HG03439 (cell line): ENCODE measurements around the gene SP6.

Experiments used
- ATAC-seq: cut with Tn5 transposase; IDR thresholded peaks from one replicate; pipeline ENCODE4 v1.9.1; 2021; ENCODE audit warnings: mild to moderate bottlenecking, moderate library complexity; ENCODE audit not compliant: unreplicated experiment

Gene SP6

DNA sequence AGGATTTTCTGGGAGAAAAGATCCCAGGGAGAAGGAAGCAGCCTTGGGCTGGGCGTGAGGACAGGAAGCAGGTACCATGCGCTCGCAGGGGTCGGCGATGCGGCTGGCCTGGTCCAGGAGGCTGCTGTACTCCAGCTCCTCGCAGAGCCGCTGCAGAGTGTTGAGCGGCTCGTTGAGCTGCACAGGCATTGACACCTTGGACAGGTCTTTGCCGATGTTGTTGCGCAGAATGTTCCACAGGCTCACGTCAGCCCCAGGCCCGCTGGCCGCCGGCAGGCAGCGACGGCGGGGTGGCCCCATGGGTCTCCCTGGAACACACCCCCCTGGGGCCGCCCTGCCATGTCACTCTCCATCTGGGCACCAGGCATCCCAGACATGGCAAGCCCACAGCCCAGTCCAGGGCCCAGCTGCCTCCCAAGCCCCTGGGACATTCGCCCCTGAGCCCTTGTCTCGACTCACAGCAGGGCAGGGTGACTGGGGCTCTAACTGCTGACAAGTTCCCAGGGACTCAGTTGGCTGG is 37.4 kb downstream of the SP6 start:
- no peak for ATAC-seq

DNA sequence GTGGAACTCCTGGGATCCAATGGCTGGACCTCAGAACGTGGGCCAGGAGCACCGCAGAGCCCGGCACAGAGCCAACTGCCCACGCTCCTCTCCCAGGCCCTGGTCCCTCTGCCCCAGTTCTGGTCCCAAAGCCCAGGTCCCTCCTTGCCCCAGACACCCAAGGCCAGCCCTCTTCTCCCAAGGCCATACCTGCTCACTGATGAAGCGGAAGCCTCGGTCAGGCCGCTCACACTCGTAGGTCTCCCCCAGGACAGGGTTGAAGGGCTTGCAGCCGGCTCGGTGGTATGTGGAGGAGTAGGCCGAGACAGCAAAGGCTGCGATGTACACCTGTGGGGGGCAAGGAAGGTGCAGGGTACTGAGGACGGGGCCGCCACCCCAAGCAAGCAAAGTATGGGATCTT is 37.9 kb downstream of the SP6 start:
- ATAC-seq = no peak

DNA sequence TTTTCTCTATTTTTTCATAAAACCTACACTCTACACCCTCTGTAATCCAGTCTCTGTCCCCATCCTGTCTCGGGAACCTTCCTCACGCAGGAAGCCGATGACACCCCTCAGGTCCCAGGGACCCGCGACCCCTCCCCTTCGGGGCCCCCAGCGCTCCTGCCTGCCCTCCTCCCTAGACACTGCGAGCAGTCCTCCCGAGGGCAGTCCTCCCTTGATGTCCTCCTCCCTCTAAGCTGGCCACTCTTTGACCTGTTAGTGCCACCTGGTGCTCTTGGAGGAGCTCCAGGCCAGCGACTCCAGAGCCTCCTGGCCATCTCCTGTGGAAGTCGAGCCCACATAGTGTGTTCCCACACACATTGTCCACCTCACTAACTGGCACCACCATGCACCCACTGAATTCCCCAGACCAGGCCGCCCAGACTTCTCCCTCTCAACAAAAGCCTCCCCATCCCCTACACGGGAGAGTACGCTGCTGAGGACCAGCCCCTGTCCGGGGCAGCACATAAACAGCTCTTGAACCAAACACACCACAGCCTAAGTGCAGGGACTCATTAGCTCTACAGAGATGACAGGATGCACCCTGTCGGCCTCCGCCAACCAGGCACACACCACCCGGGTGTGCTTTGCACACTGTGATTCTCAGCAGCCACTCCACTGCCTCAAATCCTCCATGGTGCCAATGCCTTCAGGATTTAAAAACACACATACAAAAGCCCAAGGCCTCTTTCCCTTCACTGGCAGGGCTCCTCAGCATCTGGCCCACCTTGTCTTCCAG is 38.6 kb downstream of the SP6 start:
- ATAC-seq = no peak

DNA sequence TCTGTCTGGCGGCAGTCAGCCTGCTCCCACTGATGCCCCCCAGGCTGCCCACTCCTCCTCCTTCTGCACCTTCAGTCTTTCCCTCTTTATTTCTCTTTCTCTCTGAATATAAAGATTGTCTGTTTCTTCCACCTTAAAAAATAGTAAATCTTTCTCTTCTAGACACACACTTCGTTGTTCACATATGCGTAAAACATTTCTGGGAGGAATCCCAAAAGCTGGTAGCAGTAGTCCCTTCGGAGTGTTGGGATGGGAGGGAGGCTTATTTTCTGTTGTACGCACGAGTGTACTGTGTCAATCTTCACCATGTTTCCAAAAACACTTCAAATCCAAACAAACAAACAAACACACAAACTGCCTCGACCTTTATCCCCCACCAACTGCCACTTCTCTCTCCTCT is 39.3 kb downstream of the SP6 start:
- no peak for ATAC-seq

DNA sequence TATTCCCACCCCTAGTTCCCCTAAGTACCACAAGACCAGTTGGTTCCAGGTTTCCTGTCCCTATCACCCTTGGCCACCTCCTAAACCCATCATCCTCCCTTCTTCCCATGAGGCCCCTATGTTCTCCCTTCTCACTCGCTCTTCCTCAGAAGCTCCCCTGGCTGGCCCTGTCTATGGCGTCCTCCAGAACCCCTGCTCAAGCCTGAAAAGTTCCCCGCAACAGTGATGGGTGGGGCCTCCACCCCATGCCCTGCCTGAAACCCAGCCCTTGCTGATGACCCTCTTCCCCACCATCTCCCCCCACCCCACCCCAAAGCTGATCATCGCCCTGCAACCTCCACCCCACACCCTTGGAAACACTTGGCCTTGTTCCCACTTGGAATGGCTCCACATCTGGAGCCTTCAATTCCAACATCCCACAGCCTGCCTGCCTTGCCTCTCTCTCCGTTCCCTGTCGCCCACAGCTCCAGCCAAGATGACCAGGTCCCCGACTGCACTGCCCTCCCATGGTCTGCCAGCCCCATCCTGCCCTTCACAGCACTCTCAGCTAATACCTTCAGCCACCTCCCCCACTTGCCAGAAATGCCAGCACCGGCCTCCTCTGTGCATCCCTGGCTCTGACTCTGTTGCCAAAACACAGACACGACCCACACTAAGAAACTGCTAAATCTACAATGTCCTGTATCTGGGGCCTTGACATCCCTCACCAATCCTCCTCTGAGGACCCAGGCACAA is 39.9 kb downstream of the SP6 start:
- no peak for ATAC-seq

DNA sequence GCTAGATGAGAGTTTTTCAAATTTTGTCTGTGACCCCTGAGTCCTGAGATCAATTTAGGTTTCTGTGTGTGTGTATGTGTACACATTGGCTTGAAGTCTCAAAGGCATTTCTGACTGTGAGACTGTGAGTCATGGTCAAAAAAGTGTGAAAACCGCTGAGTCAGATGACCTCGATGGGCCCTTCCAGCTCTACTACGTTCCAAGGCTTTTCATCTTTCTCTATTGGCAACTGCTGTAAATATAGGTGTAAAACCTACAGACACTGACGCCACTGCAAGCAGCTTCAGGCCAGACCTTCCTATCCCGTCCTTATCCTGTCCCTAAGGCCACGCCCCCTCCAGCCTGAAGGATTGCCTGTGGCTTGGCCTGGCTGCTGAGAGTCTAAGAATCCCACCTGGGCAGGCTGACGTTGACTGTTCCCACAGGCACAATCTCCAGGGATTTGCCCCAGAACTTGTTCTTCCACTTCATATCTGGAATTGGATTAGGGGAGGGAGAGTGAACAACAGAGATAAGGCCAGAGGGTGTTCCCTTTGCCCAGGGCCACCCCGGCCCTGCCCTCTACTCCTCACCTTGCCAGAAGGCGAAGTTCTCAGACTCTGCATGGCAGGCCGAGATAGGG is 40.7 kb downstream of the SP6 start:
- peak; percentile 49 for ATAC-seq

DNA sequence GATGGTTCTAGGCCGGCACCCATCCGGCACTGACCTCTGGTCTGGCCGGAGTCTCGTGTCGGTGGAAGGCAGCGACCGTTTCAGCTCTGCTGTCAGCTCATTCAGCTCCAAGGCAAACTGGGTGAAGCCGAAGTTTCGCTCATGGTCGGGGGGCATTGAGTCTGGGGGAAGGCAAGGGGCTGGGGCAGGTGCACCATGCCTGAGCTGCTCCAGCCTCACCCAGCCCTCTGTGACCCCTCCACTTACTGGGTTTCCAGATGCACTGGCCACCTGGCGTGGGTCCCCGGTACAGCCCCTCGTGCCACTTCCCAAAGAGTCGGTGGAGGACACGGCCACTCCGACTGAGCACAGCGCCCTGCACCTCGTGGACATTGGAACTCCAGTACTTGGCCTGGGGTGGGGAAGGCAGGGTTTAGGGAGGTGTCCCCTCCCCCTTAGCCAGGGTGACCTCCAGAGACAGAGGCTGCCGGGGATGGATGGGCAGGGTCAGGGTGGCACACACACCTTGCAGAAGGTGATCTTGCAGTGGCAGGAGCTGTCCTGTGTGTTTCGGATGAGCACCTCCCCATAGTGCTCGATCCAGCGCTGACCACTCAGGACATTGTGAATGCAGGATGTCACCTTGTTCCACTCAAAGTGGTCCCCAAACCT is 42.0 kb downstream of the SP6 start:
- no peak for ATAC-seq

DNA sequence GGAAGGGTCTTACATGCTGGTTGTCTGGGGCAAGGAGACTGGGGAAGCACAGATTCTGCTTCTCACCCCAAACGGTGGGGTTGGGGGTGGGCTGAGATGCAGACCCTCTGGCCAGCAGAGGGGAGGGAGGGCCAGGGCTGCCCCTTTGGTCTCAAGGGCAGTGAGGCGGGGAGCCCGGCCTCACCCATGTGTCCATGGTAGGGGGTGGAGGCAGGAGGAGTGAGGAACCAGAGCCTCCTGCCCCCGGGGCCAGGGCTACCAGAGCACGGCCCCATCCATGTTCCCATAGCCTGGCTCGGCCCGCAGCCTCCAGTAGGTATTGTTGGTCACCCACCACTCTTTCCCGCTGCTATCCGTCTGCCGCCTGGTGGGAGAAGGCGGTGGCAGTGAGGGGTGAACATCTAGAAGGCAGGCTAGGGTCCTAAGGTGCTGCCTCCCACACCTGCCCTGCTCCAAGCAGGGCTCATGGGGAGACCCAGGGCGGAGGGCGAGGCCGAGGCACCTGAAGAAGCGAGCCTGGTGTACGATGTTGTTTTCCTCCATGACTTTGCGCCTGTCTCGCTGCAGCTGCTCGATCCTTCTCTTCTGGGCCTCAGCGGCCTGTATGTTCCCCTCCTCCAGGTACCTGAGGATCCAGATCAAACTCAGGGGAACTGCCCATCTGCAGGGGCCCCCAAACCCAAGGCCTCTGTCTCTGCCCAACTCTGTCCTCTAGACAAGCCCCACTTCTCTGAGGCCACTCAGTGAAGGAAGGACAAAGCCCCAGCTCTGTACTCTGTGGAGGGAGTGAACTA is 42.7 kb downstream of the SP6 start:
- no peak for ATAC-seq

DNA sequence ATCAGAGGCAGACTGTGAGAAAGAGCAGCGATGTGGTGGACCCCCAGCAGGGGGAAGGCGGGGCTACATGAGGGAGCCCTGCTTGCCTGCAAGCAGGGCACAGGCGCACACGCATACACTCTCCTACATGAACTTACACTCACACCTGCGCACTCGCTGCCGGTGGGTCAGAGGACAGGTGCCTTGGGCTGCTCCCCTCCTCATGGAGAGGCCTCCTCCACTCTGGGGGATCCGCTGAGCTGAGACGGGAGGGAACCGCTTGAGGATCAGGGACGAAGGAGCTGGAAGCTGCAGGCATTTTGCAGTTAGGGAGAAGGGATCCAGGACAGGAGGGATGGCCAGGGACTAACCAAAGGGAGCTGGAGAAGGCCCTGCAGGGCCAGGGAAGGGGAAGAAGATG is 43.5 kb downstream of the SP6 start:
- no peak for ATAC-seq

DNA sequence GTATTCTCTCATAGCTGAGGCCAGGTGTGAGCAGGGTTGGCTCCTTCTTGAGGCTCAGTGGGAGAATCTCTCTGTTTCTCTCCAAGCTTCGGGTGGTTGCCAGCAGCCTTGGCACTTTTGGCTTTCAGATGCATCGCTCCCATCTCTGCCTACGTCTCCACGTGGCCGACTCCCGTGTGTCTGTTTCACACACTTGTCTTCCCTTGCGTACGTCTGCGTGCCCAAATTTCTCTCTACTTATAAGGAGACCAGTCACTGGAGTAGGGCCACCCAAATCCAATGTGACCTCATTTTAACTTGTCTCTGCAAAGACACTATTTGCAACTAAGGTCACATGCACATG is 44.1 kb downstream of the SP6 start:
- ATAC-seq = no peak

DNA sequence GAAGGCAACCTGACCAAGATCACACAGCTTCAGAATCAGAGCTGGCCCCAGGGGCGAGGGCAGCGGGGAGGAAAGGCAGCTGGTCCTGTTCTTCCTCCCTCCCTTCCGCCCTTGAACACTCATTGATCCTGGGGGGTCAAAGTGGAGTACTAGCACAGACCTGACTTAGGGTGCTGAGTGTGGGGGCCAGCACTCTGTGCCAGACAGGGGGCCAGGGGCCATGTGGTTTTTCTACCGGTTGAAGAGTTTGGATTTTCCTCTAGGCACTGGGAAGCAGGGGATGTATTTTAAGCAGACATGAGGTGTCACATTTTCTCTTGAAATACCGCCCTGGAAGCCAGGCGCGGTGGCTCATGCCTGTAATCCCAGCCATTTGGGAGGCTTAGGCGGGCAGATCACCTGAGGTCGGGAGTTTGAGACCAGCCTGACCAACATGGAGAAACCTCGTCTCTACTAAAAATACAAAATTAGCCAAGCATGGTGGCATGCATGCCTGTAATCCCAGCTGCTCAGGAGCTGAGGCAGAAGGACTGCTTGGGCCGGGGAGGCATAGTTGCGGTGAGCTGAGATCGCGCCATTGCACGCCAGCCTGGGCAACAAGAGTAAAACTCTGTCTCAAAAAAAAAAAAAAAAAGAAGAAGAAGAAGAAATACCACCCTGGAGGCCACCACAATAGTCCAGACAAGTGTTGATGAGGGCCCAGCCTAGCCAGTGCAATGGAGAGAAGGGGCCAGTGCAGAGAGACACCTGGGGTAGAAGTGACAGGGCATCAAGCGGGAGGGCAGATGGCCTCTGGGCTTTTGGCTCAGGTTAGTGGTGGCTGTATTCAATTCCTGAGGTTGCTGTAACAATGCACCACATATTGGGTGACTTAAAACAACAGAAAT is 44.7 kb downstream of the SP6 start:
- no peak for ATAC-seq

DNA sequence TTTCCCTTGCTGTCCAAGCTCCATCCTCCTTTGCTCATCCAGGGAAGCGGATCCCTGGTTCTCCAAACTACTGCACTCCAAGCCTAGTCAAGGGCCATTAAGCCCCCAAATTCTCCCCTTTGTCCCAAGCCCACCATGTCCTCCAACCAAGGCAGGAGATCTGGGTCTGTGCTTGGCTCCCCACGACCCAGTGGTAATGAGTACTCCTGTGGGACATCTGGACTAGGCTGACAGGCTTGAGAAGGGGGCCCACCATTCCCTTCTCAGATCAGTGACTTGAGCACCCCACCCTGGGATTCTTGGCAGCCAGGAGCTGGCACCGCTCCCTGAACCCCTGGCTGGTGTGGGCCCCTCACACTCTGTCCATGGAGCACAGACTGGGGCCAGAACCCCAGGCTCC is 46.5 kb downstream of the SP6 start:
- no peak for ATAC-seq

DNA sequence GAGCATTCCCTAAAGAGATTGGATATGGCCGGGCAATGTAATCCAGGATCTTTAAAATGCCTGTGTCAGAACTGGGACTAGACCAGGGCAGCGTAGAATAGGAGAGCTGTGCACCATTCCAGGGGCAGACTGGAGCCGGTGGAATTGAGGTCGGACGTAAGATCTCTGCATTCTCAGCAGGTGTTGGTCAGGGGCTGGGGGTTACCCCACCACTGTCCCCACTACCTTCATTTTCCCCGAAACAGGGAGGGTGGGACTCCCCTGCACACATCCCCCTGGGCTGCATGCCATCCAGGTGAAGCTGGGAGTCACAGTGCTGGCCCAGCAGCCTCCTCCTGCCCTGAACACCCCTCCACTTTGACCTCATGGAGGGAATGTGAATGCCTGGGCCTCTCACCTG is 47.2 kb downstream of the SP6 start:
- ATAC-seq = no peak

DNA sequence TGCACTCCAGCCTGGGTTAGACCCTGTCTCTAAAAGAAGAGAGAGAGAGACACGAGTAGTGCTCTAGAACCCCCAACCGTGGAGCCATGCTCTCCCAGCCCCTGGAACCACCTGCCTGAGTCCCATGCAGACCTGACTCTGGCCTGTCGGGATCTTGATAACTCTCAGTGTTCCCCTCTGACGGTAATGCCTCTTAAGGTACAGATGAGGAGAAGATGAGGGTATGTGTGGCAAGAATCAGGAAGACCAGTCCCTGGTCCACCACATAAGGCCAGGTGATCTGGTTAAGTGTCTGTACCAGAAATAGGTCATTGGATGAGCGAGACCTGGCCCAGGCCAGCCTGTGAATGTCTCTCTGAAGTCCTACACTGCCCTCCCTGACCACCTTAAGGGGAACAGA is 47.8 kb downstream of the SP6 start:
- no peak for ATAC-seq

DNA sequence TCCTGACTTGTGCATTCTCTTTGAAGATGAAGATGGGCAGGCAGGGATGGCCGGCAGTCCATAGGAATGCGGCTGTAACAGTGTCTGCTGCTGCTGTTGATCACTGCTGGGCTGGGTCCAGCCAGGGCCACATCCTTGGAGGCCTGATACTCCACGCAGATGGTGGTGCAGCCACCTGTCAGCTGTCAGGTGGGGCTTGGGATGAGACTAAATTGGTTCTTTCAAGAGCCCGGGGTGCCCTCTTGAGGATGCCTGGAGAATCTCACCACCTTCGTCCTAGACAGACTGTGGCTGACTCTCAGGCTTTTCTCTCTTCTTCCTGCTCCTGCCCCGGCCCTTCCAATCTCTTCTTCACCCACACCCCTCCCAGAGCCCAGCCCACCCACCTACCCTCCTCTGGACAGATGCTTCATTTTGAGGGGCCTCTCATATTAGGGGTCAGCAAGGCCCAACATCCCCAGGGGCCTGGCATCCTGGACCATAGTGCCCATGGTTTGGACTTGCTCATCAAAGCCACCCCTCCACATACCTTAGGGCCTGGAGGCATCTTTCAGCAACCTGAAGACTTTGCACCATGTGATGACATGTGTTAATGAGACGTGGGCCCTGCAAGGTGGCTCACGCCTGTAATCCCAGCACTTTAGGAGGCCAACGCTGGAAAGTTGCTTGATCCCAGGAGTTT is 48.5 kb downstream of the SP6 start:
- ATAC-seq = no peak

DNA sequence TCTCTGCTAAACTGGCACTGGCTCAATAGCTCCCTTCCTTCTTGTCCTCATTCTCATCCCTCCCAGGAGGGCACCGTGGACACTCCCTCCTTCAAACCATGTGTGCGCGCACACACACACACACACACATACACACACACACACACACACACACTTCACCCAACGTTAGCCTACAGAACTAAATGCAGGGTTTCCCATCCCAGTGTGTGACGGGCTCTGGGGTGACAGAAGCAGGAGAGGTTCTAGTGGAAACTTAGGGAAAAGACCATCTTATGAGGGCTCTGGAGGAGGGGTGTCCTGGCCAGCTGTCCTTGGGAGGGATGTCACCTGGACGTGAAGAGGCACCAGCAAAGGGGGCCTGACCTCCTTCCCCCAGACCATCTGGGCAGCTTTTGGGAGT is 49.1 kb downstream of the SP6 start:
- no peak for ATAC-seq

DNA sequence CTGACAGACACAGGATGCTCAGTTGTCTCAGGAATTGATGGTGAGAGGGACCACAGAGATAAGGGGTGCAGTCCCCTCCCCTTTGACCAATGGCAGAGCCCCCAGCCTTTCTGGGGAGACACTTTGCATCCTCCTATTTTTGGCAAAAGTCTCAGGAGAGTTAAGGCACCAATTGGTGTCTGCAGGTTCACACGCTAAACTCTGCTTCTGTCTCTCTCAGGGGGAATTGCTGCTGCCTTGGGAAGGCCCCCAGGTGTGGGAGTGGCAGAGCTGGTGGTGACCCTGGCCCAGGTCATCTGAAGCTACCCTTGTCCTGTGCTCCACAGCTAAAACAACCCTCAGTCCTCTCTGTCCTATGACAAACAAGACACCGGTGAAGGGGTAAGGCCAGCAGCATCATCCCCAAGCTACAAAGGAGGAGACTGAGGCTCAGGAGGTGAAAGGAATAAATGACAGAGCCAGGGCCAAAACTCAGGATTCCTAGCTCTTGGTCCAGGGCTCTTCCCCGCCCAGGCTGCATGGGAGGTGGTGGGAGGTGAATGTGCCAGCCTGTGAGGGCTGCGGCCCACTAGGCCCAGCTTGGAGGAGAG is 49.7 kb downstream of the SP6 start:
- no peak for ATAC-seq

DNA sequence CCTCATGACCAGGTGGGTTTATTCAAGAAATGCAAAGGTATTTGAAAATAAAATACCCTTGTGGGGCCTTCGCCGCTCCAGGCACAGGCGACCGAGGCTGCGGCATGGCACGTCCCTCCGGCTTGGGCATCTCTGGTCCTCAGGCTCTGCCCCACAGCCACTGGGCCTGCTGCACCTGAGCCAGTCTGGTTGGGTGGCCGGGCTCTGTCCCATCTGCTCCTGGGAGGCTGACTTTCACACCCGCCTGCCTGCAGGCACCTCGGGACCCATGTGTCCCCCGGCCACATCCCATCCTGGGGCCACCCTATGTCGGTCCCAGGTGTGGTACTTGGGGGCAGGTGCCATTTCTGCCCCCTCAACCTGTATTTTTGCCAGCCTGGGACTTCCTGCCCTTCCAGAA is 50.3 kb downstream of the SP6 start:
- no peak for ATAC-seq

DNA sequence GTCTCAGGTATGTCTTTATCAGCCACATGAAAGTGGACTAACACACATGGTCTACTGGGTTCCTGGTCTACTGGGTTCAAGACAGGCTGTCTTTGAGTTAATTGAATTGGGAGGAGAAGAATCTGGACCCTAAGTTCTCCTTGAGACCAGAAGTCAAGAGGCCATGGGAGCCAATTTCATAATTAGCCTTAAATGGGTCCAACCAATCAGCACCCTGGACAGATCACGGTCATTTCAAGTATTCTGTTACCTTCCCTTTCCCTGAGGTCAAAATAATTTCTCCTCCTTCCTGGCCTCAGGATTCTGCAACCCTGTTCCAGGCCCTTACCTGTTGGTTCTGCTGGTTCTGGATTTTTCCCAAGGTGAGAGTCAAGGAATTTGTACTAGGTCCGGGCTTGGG is 53.2 kb downstream of the SP6 start:
- no peak for ATAC-seq
